BE2C (cell line): Measurements from ENCODE around the gene PTPRN2.

Experiments
- DNase-seq: peaks from one replicate; pipeline ENCODE4 v3.0.0-alpha.2; 2020
- H3K27me3 ChIP-seq: fragments of 250-450 bp; sonication (Bioruptor Pico); 2 replicates; pipeline ENCODE4 v1.5.1; 2020; ENCODE audit warnings: mild to moderate bottlenecking
- H3K36me3 ChIP-seq: fragments of 250-450 bp; sonication (Bioruptor Pico); 2 replicates; pipeline ENCODE4 v1.5.1; 2020; ENCODE audit warnings: mild to moderate bottlenecking
- H3K4me1 ChIP-seq: fragments of 250-450 bp; sonication (Bioruptor Pico); 2 replicates; pipeline ENCODE4 v1.5.1; 2020
- H3K4me3 ChIP-seq: 2 replicates; pipeline ENCODE4 v1.5.1; 2011; ENCODE audit warnings: low read depth, low read length
- H3K9me3 ChIP-seq: fragments of 250-450 bp; sonication (Bioruptor Pico); 2 replicates; pipeline ENCODE4 v1.5.1; 2020
- CTCF ChIP-seq: IDR thresholded peaks from 2 replicates; pipeline ENCODE4 v1.5.1; 2012; ENCODE audit warnings: mild to moderate bottlenecking, low read depth, low read length

Gene PTPRN2

DNA sequence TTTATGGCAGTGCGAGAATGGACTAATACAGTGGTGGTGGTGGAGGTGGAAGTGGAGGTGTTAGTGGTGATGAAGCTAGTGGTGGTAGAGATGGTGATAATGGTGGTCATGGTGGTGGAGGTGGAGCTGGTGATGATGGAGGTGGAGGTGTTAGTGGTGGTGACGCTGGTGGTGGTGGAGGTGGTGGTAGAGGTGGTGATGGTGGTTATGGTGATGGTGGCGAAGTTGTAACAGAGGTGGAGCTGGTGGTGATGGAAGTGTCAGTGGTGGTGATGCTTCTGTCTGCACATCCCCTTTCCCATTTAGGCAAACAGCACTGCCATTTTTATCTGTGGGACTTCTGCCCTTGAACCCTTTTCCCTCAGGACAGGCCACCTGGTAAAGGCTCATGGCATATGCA, 7.4 kb upstream of the PTPRN2 start:
- no peak for DNase-seq
- no peak for TF ChIP-seq CTCF
- no peaks in the 10 kb centered on the region for H3K36me3 ChIP-seq
- no peaks in the 10 kb centered on the region for H3K4me1 ChIP-seq
- H3K4me3 ChIP-seq = no peak overlapping the region
- no peaks in the 10 kb centered on the region for H3K27me3 ChIP-seq
- H3K9me3 ChIP-seq = no peaks in the 10 kb centered on the region

DNA sequence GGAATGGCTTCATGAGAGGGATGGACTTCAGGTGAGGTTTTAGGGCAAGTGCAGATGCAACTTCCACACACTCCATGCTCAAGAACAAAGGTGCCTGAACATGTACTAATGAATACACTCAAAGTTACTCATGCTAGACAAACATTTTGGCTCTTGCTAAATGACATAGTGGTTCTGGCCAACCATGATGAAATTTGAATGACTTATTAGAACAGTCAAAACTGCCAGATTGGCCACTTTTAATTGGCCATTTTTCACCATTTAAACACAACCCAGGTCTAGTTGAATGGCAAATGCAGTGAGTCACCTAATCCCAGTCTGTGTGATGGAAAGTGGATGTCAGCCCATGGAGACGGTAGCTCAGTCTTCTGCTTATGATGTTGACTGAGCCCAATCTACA, 4.9 kb upstream of the PTPRN2 start:
- Histone ChIP-seq H3K36me3 (no peaks in the 10 kb centered on the region), H3K4me1 (no peaks in the 10 kb centered on the region), H3K4me3 (no peak overlapping the region), H3K27me3 (no peaks in the 10 kb centered on the region), H3K9me3 (no peaks in the 10 kb centered on the region)
- no peak for TF ChIP-seq CTCF
- DNase-seq = no peak

- no peaks in the 10 kb centered on the region for H3K4me1 ChIP-seq
- no peaks in the 10 kb centered on the region for H3K9me3 ChIP-seq
- DNase-seq = no peak
- H3K4me3 ChIP-seq = no peak overlapping the region
- H3K27me3 ChIP-seq = no peaks in the 10 kb centered on the region
- no peaks in the 10 kb centered on the region for H3K36me3 ChIP-seq
- TF ChIP-seq CTCF = no peak
These were observed 4.3 kb upstream of the PTPRN2 start for GRCh38 chr7:158591944-158592343.

DNA sequence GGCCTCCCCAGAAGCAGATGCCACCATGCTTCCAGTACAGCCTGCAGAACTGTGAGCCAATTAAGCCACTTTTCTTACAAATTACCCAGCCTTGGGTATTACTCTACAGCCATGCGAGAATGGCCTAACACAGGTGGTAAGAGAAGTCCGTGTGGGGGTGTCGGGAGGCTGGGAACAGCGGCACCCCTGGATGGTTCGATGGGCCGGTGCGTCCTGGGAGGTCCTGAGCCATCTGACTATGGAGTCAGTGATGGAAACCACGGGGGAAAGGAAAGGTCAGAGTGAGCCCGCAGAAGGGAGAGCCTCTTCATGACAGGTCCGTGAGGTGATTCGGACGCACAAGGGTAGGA, 2.5 kb upstream of the PTPRN2 start:
- TF ChIP-seq CTCF = no peak
- Histone ChIP-seq H3K27me3 (no peaks in the 10 kb centered on the region), H3K4me1 (no peaks in the 10 kb centered on the region)

DNA sequence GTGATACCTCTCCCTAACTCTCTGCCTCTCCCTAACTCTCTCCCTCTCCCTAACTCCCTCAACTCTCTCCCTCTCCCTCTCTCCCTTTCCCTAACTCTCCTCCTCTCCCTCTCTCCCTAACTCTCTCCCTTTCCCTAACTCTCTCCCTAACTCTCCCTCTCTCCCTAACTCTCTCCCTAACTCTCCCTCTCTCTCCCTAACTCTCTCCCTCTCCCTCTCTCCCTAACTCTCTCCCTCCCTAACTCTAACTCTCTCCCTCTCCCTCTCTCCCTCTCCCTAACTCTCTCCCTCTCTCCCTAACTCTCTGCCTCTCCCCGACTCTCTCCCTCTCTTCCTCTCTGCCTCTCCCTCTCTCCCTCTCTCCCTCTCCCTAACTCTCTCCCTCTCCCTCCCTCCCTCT, 2.0 kb upstream of the PTPRN2 start:
- peaks cover 2% of the 10 kb centered on the region for H3K4me1 ChIP-seq
- no peak for TF ChIP-seq CTCF

More for the DNA sequence above, 2.5 kb upstream of the PTPRN2 start:
- no peak for DNase-seq
- no peak overlapping the region for H3K4me3 ChIP-seq
- H3K9me3 ChIP-seq = no peaks in the 10 kb centered on the region
- H3K36me3 ChIP-seq = no peaks in the 10 kb centered on the region

DNA sequence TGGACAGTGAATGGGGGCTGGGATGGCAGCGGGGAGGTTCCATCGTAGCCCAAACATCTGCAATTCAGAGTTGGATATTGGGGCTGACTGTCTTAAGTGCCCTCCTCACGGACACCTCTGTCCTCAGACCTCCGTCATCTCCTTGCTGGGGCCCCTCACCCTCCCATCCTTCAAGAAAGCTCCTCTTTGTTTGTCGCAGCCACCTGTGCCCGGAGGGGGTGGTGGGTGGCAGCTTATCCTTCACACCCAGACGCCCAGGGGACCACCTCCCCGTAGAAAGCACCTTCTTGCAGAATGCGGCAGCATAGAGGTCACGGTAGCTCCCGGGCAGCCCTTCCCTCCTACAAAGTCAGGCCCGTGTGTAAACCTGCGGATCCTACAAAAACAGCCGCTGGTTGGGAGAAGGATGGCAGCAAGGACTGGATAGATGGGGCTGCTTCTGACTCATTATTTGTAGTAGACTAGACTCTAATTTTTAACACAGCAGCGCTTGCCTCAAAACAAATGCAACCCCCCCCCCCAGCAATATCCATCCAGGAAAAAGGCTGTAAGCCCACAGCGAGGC, 1.3 kb upstream of the PTPRN2 start:
- no peak overlapping the region for H3K4me3 ChIP-seq

More for the DNA sequence above, 2.0 kb upstream of the PTPRN2 start:
- Histone ChIP-seq H3K9me3 (no peaks in the 10 kb centered on the region), H3K27me3 (no peaks in the 10 kb centered on the region), H3K36me3 (no peaks in the 10 kb centered on the region), H3K4me3 (no peak overlapping the region)
- no peak for DNase-seq

More for the DNA sequence above, 1.3 kb upstream of the PTPRN2 start:
- H3K36me3 ChIP-seq = no peaks in the 10 kb centered on the region
- no peak for TF ChIP-seq CTCF
- no peak for DNase-seq
- no peaks in the 10 kb centered on the region for H3K9me3 ChIP-seq
- H3K4me1 ChIP-seq = peaks cover 7% of the 10 kb centered on the region
- no peaks in the 10 kb centered on the region for H3K27me3 ChIP-seq
